Urinary bladder (tissue), 4 donors: ENCODE measurements around the gene ABHD10. TPM values are rescaled to one million over a fixed set of nuclear protein-coding genes. Genes with fewer than 3 reads are reported as not detected.
A peak's percentile ranks its signal among the peaks of the same experiment; 100 is the strongest.

Experiments used
- DNase-seq: peaks from one replicate; pipeline ENCODE4 v3.0.0-alpha.2; 2015; ENCODE audit errors: extremely low spot score
- H3K27ac ChIP-seq: one replicate; pipeline ENCODE4 v1.5.1; 2013; ENCODE audit warnings: low read depth, mild to moderate bottlenecking, moderate library complexity
- H3K36me3 ChIP-seq: one replicate; pipeline ENCODE4 v1.6.1; 2013; ENCODE audit warnings: mild to moderate bottlenecking, moderate library complexity; ENCODE audit not compliant: insufficient read depth
- H3K4me1 ChIP-seq: one replicate; pipeline ENCODE4 v1.6.1; 2013; ENCODE audit warnings: mild to moderate bottlenecking, moderate library complexity; ENCODE audit not compliant: insufficient read depth
- H3K4me3 ChIP-seq: one replicate; pipeline ENCODE4 v1.5.1; 2013; ENCODE audit warnings: low read depth, low read length
- WGBS: extraction: QIAGEN DNeasy Blood & Tissue Kit; methylation state at CpG from one replicate; pipeline ENCODE4 v1.1.7; 2013; 5-methylcytosine and 5-hydroxymethylcytosine counted together
- polyA plus RNA-seq: library from polyadenylated mRNA; stranded (reverse); fragments of 200-250 nt; gene quantifications from one replicate; pipeline ENCODE4 v1.2.3, GENCODE V29; 2013
- total RNA-seq: library from RNA; depleted of rRNA; stranded (reverse); fragments of >200 nt; gene quantifications from one replicate; pipeline ENCODE4 v1.2.3, GENCODE V29; 2014
- donor health status: healthy with polysubstance abuse.
- donor health status: healthy.

ABHD10 gene
- total and polyA plus RNA-seq, 2 donors, result 23.3 to 62.3 TPM

- no peak for DNase-seq
- Histone ChIP-seq H3K4me1 (no peaks in the 10 kb centered on the region), H3K27ac (no peak overlapping the region), H3K4me3 (no peak overlapping the region), H3K36me3 (peaks cover 2% of the 10 kb centered on the region)
- 83% methylated on average over 6 of the region's 6 CpGs for WGBS
Measured at GRCh38 chr3:111952866-111953450, 25.9 kb upstream of the ABHD10 start.

- no peak for DNase-seq
- Histone ChIP-seq H3K27ac (no peak overlapping the region), H3K4me1 (no peaks in the 10 kb centered on the region), H3K4me3 (no peak overlapping the region), H3K36me3 (peaks cover 2% of the 10 kb centered on the region)
- WGBS, result 56% methylated on average over 6 of the region's 6 CpGs
Measured at GRCh38 chr3:111954228-111954990, 24.4 kb upstream of the ABHD10 start.

- no peak for DNase-seq
- Histone ChIP-seq H3K4me3 (no peak overlapping the region), H3K27ac (no peak overlapping the region), H3K4me1 (no peaks in the 10 kb centered on the region), H3K36me3 (no peaks in the 10 kb centered on the region)
- 98% methylated on average over 1 of the region's 1 CpG for WGBS
Measured at GRCh38 chr3:111955876-111956275, 22.9 kb upstream of the ABHD10 start.

- DNase-seq, result no peak
- Histone ChIP-seq H3K36me3 (no peaks in the 10 kb centered on the region), H3K4me1 (no peaks in the 10 kb centered on the region), H3K27ac (no peak overlapping the region), H3K4me3 (no peak overlapping the region)
- WGBS, result 92% methylated on average over 3 of the region's 3 CpGs
Measured at GRCh38 chr3:111956449-111956848, 22.4 kb upstream of the ABHD10 start.

GRCh38 chr3:111956995-111957734 is 21.7 kb upstream of the ABHD10 start:
- Histone ChIP-seq H3K27ac (no peak overlapping the region), H3K4me3 (no peak overlapping the region), H3K36me3 (no peaks in the 10 kb centered on the region), H3K4me1 (no peaks in the 10 kb centered on the region)
- 77% methylated on average over 4 of the region's 4 CpGs for WGBS
- no peak for DNase-seq

GRCh38 chr3:111961461-111962164 is 17.2 kb upstream of the ABHD10 start:
- H3K4me3 ChIP-seq, result no peak overlapping the region
- no peak overlapping the region for H3K27ac ChIP-seq
- WGBS, result 47% methylated on average over 3 of the region's 3 CpGs
- H3K36me3 ChIP-seq, result no peaks in the 10 kb centered on the region
- no peak for DNase-seq
- no peaks in the 10 kb centered on the region for H3K4me1 ChIP-seq

- Histone ChIP-seq H3K27ac (no peak overlapping the region), H3K4me1 (no peaks in the 10 kb centered on the region), H3K4me3 (no peak overlapping the region), H3K36me3 (no peaks in the 10 kb centered on the region)
- WGBS, result 72% methylated on average over 1 of the region's 1 CpG
- DNase-seq, result no peak
Measured at GRCh38 chr3:111963424-111963823, 15.4 kb upstream of the ABHD10 start.

GRCh38 chr3:111965484-111965883 is 13.3 kb upstream of the ABHD10 start:
- DNase-seq, result no peak
- 80% methylated on average over 2 of the region's 2 CpGs for WGBS
- Histone ChIP-seq H3K4me3 (no peak overlapping the region), H3K36me3 (no peaks in the 10 kb centered on the region), H3K4me1 (no peaks in the 10 kb centered on the region), H3K27ac (no peak overlapping the region)

- no peaks in the 10 kb centered on the region for H3K4me1 ChIP-seq
- no peaks in the 10 kb centered on the region for H3K36me3 ChIP-seq
- 37% methylated on average over 3 of the region's 3 CpGs for WGBS
- H3K4me3 ChIP-seq, result no peak overlapping the region
- DNase-seq, result no peak
- H3K27ac ChIP-seq, result no peak overlapping the region
Measured at GRCh38 chr3:111967068-111967467, 11.8 kb upstream of the ABHD10 start.

GRCh38 chr3:111967651-111968274 is 11.1 kb upstream of the ABHD10 start:
- no peak overlapping the region for H3K4me3 ChIP-seq
- whole genome bisulfite sequencing, result 11% methylated on average over 8 of the region's 8 CpGs
- no peak overlapping the region for H3K27ac ChIP-seq
- peak; percentile 59 for DNase-seq
- H3K4me1 ChIP-seq, result no peaks in the 10 kb centered on the region
- no peaks in the 10 kb centered on the region for H3K36me3 ChIP-seq

- no peak overlapping the region for H3K27ac ChIP-seq
- no peak for DNase-seq
- WGBS, result 40% methylated on average over 5 of the region's 5 CpGs
- no peaks in the 10 kb centered on the region for H3K4me1 ChIP-seq
- H3K4me3 ChIP-seq, result no peak overlapping the region
- no peaks in the 10 kb centered on the region for H3K36me3 ChIP-seq
Measured at GRCh38 chr3:111968319-111969054, 10.3 kb upstream of the ABHD10 start.

GRCh38 chr3:111970376-111970775 is 8.4 kb upstream of the ABHD10 start:
- Histone ChIP-seq H3K4me3 (no peak overlapping the region), H3K36me3 (no peaks in the 10 kb centered on the region), H3K27ac (no peak overlapping the region), H3K4me1 (no peaks in the 10 kb centered on the region)
- WGBS, result 89% methylated on average over 3 of the region's 3 CpGs
- no peak for DNase-seq
